G401.6 (cell line): Measurements from ENCODE around the gene SCML2.
"Not testable (repeated sequence)": the region's sequence is repeated elsewhere in the genome, so short reads cannot be mapped to it uniquely, and the experiment has no call there.

Source experiments
- FAIRE-seq: peaks from 2 replicates; lab custom pipeline; 2012; peaks lifted over from hg19 to GRCh38; lab: Jason Lieb, UNC

Gene SCML2

DNA sequence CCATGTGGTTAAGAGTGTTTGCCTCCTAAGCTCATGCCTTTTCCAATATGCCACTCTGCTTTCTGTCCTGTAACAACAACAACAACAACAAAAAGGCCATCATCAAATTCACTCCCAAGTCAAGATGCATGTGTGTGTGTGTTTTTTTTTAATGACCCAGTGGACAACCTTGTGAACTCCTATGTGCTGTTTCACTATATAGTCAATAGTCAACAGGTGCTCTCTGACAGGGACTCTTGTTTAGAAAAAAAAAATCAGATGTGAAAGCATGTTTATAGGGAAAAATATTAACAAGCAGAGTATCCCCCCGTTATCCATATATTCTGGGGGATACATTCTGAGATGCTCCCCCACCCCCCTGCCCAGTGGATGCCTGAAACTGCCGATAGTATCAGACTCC, 83.2 kb downstream of the SCML2 start:
- no peak for FAIRE-seq

DNA sequence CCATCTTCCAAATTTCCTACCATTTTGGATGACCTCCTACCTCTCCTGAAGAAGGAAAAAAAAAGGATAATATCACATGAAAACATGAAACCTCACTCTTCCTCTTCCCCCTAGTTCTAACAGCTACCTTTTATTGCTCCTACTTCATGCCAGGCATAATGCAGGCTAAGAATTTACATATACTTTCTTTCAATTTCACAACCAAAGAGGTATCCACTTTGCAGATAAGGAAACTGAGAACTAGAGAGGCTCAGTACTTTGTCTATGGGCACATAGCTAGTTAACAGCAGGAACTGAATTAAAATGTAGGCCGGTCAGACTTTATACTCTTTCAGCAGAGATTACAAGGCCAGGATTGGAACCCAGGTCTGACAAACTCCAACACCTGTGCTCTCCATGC, 99.4 kb downstream of the SCML2 start:
- FAIRE-seq: no peak

DNA sequence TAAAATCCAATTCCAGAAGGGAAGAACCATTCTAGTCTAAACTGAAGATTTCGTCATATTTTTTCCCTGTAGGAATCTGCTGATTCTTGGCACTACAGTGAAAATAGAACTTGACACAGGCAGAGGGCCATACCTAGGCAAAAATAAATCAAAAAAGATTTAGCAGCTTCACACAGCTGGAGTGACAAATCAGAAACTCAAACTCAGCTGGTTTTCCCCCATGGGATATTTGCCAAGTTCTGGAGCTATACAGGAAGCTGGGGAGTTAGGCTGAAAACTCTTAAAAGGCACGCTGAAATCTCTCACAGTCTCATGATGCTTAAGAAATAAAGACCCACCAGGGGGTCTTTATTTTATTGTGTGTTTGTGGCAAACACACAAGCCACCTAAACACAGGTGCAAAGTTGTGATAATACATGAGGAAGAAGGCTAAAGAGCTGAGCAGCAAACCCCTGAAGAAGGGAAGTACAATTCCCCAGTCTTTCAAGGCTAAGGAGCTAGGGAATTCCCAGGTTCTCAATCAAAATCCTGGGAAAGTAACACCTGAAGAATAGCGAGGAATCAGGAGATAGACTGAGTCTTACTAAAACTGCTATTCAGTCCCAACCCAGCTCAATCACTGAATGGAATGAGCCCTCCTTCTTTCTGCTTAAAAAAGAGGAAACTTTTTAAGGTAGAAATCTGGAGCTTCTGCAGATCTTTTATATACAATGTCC, 101.7 kb downstream of the SCML2 start:
- no peak for FAIRE-seq

DNA sequence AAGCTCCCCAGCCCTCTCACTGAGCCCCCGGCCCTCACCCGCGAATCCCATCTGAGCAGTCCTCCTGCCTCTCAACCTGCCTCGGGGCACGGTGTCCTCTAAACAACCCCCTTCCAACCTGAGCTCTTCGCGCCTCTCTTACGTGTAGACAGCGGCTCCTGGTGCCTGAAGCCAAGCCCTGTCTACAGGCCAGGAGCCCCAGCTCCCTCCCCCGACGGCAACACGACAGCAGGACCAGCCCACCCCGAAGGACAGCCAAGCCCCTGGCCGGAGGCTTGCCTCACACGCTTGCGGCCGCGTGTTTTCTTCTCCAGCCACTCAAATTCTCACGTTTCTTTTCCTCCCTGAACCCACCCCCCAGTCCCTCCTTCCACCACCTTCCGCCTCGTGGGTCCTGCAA, 124.8 kb downstream of the SCML2 start:
- not testable (repeated sequence) for FAIRE-seq

DNA sequence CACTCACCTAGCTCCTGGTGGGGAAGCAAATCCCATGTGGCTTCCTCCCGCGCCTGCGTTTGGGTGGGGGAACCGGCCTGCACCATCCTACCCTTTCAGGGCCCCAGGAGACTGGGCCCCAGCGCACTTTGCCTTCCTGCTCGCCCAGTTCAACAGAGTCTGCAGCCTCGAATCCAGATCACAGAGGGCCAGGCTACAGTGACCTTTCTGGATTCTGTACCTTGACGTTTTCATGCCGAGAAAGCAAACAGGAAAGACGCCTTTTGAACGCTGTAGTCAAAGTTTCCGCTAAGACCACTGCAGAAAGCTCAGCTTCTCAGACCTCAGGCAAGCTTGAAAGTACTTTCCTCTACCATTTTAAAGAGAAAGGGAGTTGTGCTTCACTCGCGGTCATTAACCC, 126.4 kb downstream of the SCML2 start:
- no peak for FAIRE-seq

DNA sequence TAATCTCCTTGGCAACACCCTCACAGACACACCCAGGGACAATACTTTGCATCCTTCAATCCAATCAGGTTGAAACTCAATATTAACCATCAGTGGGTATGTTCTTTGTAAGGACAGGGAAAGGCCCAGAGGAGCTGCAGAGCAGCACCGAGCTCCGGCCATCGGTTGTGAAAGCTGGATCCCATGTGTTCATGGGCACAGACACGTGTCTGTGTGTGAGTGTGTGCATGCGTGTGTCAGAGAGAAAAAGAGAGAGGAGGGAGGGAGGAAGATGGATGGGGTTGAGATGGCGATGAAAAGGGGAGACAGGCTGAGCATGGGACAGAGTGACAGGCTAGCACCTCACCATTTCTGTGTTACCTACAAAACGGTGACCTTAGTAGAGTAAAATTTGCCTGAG, 127.0 kb downstream of the SCML2 start:
- FAIRE-seq: no peak

DNA sequence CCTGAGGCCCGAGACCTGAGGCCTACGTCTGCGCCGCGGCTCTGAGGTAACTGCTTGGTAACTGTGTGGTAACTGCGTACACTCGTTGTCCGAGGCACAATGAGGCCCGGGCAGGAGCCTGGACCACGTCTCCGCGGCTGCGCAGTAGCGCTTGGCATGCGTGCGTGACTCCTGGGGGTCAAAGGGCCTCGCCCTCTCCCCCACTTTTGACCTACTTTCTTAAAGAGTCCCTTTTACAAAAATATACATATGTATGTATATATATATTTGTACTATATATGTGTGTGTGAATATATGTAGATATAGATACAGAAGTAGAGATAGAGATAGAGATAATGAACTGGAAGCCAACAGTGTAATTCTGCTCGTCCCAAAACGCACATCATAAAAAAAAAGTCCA, 133.7 kb downstream of the SCML2 start, which contains the start of gene BEND2:
BEND2 (minus strand) TSS at position 101 of the 400 bp plus-strand sequence. CDS start 136 bp downstream, outside the sequence.
- no peak for FAIRE-seq

DNA sequence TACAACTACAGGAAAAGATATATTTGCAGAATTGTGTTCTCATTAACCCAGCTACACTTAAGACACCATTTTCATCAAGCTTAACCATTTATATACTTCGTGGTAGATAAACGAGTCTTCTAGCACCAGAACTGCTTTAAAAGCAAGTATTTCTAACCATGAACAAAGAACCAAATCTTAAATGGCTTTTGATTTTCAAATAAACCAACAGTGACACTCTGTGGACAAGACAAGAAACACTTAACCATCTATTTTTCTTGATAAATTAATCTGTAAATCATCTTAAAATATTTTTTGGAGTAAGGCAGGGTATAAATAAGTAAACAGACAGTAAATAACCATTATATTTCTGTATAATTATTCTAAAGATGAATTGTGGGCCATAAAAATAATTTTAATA, 144.0 kb downstream of the SCML2 start:
- peak; percentile 80 for FAIRE-seq

DNA sequence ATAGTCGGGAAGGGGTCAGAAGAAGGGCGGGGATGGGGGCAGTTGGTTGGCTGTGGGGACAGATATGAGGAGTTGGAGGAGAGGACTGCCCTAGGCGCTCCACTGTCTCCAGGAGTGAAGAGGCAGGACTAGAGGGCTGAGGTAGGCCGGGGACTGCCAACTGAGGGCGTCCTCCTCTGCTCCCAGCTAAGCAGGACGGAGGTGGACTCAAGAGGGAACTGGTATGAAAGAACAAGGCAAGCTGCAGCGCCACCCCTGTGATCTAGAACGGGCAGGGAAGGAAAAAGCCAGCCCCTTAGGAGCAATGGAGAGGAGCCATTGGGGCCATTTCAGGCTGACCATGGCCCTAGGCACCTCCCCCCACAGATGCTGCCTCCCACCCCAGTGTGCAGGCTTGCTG, 147.8 kb downstream of the SCML2 start:
- no peak for FAIRE-seq

DNA sequence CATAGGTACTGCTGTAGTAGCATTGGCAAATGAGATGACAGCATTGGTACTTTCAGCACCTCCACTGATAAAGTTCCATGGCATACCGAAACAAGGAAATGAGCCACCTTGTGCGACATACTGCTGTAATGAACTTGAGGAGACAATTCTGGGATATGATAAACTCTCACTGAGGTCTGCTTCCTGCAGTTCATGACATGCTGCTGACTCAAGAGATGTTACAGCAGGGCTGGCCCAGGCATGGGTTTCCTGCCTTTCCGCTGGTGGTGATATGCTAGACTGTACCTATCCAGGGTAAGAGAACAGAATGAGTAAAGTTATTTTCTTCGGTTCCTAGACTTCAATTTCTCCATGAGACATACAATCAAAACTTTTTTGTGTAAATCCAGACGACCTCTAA, 150.9 kb downstream of the SCML2 start:
- no peak for FAIRE-seq

DNA sequence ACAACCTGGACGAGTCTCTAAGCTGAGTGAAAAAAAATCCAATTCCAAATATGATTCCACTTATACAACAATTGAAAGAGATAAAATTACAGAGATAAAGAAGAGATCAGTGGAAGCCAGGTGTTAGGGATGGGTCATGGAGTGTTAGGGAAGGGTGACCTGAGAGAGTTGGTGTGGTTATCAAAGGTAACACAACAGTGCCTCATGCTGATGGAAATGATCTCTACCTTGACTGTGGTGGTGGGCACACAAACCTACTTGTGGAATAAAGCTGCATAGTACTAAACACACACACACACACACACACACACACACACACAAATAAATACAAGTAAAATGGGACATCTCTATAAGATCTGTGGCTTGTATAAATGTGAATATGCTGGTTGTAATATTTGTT, 159.8 kb downstream of the SCML2 start:
- FAIRE-seq: no peak
